ENCODE data around the gene KAZN. TPM values are rescaled to one million over a fixed set of nuclear protein-coding genes. Genes with fewer than 3 reads are reported as not detected.

The KAZN gene
- total RNA-seq, 1 donor from 2014 or later, result 4.3 TPM

DNA sequence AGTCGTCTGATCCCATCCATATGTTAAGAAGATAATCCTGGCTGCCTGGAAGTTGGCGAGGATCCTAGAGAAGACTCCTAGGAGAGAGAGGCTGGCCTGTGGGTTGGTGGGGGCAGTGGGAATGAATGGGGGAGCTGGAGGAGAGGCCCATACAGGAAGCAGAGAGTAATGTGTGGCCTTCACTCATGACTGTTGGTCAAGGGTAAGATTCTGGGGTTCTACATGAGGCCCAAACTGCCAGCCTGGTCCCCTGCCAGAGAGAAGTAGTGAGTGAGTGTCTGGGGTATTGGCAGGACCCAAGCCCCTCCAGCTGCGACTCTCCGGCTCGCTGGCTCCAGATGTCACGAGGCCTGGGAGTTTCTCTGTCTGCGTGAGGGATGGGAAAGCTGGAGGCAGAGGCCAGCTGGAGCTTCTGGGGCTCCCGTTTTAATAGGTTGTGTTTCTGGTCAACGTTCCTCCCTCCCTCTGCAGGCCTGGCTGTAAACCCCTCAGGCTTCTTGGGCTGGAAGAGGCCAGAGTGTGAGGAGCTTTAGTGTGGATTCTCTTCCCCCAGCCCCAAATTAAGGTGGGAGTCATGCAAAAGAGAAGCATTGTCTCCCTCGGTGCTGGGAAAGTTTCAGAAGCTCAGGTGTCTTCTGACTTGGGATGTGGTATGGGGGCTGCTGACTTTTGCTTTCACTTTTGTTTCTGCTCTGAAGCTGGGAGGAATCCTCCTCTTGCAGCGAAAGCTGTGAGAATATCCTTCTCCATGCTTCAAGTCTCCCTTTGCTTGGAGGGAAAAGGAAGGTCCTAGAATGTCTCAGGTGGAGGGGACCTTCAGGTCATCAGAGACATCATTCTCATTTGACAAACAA lies 557.6 kb downstream of the KAZN start:
- DNase-seq (ENCODE audit: missing footprints), result no peak

DNA sequence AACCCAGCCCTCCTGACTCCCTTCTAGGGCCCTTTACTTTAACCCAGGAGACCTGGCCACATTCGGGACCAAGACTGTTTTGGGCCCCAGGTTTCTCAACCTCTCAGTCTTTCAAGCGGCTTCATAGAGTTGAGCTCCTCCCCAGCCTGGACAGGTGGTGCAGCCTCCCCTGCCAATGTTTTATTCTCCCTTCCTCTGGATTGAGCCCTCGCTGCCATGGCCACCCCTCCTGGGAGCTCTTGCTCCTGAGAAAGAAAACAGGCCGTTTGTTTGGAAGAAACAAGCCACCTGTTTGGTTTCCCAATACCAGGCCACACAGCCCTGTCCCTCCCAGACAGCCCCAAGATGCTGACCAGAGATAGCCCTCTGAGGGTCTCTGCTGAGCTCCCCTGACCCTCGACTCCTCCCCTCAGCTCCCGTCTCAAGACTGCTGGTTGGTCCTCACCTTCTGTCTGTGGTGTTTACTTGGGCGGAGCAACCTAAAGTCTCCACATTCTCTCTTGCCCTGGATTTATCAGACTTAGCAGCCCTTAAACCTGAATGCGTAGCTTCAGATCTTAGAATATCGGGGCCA lies 558.4 kb downstream of the KAZN start:
- intact Hi-C loops (cut with DNase I), result loop anchor here (10.0 kb wide), 1 partner anchor 148 kb away; no protein-coding TSS in a partner anchor
- DNase-seq (ENCODE audit: missing footprints) (no peak), ATAC-seq (no peak)

More for the DNA sequence above, 557.6 kb downstream of the KAZN start:
- intact Hi-C loops (cut with DNase I), result loop anchor here (10.0 kb wide), 1 partner anchor 149 kb away; no protein-coding TSS in a partner anchor
- ATAC-seq, result no peak

DNA sequence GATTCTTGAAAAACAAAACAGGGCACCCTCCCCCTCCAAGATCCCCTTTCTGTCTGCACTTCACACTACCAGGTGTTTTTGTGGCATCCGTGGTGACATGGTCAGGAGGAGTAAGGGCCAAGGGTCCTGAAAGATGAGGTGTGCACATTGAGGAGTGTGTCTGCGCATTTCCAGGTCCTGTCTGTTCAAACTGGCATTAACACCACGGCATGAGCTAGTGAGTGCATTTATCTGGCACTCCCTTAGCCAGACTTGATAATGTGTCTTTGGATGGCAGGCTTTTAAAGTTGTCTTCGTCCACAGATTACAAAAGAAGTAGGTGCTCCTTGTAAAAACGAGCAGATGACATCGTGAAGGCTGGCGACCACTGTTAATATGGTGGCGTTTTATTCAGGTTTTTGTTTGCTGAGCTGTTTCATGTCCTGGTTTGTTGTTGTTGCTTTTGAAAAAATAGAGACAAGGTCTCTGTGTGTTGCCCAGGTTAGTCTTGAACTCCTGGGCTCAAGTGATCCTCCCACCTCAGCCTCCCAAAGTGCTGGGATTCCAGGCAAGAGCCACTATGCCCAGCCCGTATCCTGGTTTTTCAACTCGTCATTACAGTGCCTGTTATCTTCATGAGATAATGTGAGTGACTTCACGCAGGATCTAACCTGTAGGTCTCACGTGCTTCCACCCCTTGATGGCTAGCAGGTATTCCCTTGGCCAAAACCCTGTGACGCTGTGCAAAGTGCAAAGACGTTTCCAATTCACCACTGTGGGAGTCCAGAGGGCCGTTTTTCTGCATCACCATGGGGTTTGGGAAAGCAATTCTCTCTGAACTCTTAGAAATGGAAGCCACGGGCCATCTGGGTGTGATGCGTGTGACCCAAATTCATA lies 559.3 kb downstream of the KAZN start:
- DNase-seq (ENCODE audit: missing footprints), result no peak
- ATAC-seq, result no peak
- intact Hi-C loops (cut with DNase I), result loop anchor here (10.0 kb wide), 1 partner anchor 147 kb away; no protein-coding TSS in a partner anchor

DNA sequence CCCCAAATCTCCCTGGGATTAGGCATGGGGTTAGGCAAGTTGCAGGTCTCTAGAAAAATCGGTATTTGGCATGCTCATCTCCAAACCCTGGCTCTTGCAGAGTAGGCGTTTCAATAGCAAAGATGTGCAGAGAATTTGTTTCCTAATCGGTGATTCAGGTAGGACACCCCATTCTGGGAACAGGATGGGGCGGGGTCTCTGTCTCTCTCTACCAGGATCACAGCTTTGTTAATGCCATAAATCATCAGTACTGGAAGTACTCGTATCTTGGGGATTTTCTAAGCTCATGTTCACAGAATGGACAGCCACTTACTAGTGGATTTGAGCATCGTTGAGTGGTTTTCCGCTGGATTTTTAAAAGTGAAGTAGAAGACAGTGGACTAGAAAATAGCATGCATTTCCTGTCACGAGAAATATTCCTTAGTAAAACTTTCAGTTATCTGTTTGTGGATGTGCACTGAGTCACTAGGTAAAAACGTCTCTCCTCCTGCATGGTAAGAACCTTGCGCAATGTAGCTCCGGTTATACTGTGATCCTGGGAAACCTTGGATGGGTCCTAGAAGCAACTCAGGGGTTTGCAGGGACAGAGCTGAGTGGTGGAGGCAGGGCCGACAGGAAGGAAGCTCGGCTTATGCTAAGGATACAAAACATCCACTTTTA lies 560.2 kb downstream of the KAZN start:
- no peak for ATAC-seq
- intact Hi-C loops (cut with DNase I), result loop anchor here (10.0 kb wide), 1 partner anchor 146 kb away; no protein-coding TSS in a partner anchor

DNA sequence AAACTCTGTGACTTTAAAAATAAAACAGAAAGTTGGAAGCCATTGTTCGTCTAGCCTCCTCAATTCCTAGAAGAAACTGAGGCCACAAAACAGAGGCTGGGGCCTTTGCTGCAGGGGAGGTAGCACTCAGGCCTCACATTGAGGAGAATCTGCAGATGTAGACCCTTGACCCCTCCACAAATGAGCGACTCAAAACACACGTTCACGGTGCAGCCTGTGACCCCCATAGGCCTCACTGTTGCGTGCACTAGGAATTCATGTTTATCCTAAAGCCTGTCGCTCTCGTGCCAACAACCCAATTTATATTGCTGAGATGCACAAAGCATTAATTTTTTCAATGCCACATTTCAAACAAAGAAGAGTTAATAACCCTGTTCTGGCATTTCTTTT lies 560.7 kb downstream of the KAZN start:
- ATAC-seq (no peak), DNase-seq (ENCODE audit: missing footprints) (no peak)
- intact Hi-C loops (cut with DNase I), result loop anchor here (10.0 kb wide), 1 partner anchor 146 kb away; no protein-coding TSS in a partner anchor

More for the DNA sequence above, 560.2 kb downstream of the KAZN start:
- DNase-seq (ENCODE audit: missing footprints), result no peak

DNA sequence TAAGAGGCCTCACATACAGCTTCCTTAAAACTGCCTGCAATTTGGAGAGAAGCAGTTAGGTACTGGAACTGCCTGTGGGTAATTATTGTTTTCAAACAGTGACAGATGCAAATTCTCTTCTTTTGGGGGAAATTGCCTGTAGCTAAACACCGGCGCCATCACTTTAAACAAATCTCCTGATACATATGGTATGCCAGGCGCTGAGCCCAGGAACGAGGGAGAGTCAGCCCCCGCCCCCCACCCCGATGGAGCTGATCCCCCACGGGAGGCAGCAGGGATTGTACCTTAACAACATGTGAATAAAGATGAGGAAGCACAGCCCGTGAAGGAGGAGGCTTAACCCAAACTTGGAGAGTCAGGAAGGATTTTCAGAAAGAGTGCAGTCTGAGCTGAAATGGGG lies 562.1 kb downstream of the KAZN start:
- intact Hi-C loops (cut with DNase I), result no loop called here
- DNase-seq (ENCODE audit: missing footprints) (no peak), ATAC-seq (no peak)

DNA sequence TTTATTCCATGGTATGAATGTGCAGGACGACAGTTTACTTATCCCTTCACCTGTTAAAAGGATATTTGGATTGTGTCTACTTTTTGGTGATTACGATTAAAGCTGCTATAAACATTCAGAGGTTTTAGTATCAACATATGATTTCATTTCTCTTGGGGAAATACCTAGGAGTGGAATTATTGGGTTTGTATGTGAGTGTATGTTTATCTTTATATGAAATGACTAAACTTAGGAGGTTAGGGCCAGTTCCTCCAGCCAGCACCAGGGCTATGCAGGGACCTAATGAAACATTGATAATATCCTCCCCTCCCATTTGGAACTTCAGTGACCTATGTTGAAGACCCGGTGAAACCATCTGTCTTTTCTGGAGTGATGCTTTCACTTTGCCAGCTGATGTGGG lies 568.9 kb downstream of the KAZN start:
- intact Hi-C loops (cut with DNase I), result no loop called here
- no peak for DNase-seq (ENCODE audit: missing footprints)
- ATAC-seq, result no peak
